HUDEP-2 (cell line): ENCODE measurements around the gene FBXL13.
"Not testable (repeated sequence)": the region's sequence is repeated elsewhere in the genome, so short reads cannot be mapped to it uniquely, and the experiment has no call there.

Source experiments
- DNase-seq, 76 experiments: peaks; one replicate each; lab custom pipeline; 2025; ENCODE audit not compliant: unreplicated experiment in 76 of 76; lab: John Stamatoyannopoulos, UW

The FBXL13 gene

GRCh38 chr7:103031024-103031423, 43.6 kb downstream of the FBXL13 start:
- no peak for DNase-seq

DNA sequence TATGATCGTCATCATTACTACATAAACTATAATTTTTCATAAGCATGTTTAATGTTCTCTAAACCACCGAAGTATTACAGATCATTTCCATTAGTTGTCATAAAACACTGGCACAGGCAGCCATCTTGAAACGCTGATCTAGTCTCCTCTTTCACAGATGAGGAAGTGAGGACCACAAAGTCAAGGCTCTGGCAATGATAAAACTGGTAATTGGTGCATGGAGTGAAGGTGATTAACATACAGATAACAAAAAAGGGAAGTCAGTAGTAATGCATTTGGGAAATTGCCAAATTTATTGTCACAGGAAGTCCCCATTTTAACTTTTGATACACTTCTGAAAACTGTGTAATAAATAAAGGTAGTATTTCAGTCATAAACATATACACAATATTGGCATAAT, 49.3 kb downstream of the FBXL13 start:
- peak in 31 of 76 experiments; percentile 0 to 71 (median 33) for DNase-seq

GRCh38 chr7:103023578-103023977, 51.0 kb downstream of the FBXL13 start:
- DNase-seq, result not testable (repeated sequence)

- DNase-seq, result not testable (repeated sequence)
Observed at GRCh38 chr7:103021490-103021889, 53.1 kb downstream of the FBXL13 start.

GRCh38 chr7:103020876-103021275, 53.7 kb downstream of the FBXL13 start:
- not testable (repeated sequence) for DNase-seq

GRCh38 chr7:103018295-103018694, 56.3 kb downstream of the FBXL13 start:
- DNase-seq, result not testable (repeated sequence)

GRCh38 chr7:103011650-103012049, 62.9 kb downstream of the FBXL13 start:
- no peak for DNase-seq

DNA sequence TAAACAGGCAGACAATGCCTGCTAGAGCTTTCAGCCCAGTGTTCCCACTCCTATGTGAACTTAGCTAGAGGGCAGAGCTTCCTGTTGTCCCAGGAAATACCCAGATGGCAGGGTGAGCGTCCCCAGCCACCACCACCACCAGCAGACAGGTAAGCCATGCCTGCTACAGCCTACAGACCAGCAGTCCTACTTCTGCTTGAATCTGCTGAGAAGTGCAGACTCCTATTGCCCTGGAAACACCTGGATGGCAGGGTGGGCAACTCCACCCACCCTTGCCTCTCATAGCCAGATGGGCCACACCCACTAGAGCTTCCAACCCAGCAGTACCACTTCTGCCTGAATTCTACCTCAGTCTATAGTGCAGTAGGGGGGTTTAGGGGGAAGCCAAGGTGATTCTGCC, 64.4 kb downstream of the FBXL13 start:
- no peak for DNase-seq

GRCh38 chr7:103009466-103010185, 65.0 kb downstream of the FBXL13 start:
- DNase-seq, result no peak

- no peak for DNase-seq
Observed at GRCh38 chr7:103003004-103003403, 71.6 kb downstream of the FBXL13 start.

GRCh38 chr7:103001210-103001609, 73.4 kb downstream of the FBXL13 start:
- DNase-seq, result no peak

GRCh38 chr7:102996957-102997356, 77.6 kb downstream of the FBXL13 start:
- DNase-seq, result no peak

GRCh38 chr7:102995609-102996008, 79.0 kb downstream of the FBXL13 start:
- not testable (repeated sequence) for DNase-seq

DNA sequence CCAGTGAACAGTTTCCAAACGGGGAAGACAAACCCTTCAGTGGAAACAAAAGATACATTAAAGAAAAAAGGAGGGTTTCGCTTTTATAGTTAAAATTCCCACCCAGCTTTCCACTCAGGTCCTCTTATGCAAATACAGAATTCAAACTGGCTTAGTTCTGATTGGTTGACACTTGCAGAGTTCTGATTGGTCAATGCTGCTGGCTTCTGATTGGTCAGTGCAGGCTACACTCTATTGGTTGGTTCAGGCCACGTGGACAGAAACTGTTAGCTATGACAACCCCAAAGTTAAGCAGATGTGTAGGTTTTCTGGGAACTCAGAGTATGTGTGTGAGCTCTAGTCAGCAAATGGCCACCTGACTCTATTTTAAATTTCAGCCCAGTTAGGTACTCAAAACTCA, 80.0 kb downstream of the FBXL13 start:
- no peak for DNase-seq

DNA sequence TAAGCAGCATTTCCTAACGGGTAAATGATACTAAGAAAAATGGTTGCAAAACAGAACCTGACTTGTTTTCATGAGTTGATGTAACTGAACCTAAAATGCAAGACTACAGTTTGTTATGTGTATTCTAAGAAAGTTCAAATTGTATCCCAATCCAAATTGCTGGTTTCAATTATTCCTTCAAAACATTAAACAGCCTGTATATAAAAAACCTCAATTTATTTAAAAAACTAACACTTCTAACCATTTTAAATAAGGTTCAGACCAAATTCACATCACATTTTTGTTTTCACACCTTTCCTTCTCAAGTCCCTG, 80.9 kb downstream of the FBXL13 start:
- DNase-seq, result no peak

- peak in 22 of 76 experiments; percentile 10 to 60 (median 30) for DNase-seq
Observed at GRCh38 chr7:102992938-102993717, 81.5 kb downstream of the FBXL13 start.

DNA sequence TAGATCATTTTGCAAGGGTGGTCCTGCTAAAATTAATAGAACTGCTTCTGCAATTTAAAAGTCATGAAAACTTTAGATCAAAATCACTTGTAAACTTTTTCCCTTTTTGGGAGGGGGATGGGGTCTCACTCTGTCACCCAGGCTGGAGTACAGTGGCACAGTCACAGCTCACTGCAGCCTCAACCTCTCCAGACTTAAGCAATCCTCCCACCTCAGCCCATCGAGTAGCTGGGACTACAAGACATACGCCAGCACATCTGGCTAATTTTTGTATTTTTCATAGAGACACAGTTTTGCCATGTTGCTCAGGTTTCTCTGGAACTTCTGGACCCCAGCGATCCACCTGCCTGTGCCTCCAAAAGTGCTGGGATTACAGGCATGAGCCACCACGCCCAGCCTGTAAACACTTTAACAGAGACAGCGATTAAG, 82.1 kb downstream of the FBXL13 start:
- no peak for DNase-seq

DNA sequence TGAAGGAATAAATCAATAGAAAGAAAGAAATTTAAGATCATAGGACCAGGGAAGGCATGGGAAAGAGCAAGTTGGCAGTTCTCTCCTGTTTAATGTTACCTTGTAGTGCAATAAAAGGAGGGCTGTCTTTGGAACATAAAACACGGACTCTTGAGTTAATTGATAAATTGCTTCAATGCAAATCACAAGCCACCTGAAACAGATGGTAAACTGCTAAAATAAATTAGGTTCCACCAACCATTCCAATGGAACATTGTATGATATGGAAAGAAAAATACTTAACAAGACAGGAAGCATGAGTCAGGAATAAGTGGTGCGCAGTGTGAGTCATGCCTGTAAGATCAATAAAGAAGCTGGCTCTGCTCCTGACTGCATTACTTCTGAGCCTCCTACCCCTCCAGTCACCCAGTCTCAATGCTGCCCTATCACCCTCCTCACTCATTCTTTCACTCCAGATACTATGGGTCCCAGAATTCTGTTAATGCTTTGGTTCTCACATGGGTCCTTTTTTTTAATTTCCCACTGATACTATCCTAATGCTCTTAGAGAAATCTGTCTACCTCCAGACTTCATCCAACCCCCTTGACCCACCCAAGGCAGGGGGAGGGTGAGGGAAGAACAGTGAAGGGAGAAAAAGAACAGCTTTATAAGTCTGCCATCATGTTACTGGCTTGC, 82.9 kb downstream of the FBXL13 start:
- DNase-seq, result peak in 7 of 76 experiments; percentile 1 to 24 (median 11)

GRCh38 chr7:102991077-102991539, 83.5 kb downstream of the FBXL13 start:
- DNase-seq, result no peak

DNA sequence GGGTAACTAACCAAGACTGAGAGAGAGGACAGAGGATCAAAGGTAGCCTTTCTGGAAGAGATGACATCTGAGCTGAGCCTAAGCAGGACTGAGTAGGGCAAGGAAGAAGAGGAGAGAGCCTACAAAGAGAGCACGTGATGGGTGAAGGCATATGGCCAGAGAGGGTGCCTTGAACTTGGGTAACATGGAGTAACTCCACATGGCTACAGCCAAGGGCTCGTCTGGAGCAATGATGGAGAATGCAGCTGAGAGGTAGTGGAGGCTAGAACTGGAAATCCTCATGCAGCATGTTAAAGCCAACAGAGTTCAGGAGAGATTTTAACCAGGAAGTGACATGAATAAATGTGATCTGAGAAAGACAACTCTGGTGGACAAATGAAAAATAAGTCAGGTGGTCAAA, 84.0 kb downstream of the FBXL13 start:
- DNase-seq, result no peak
